ENCODE results near the gene PARP4. TPM values are rescaled to one million over a fixed set of nuclear protein-coding genes. Genes with fewer than 3 reads are reported as not detected.
"Not testable (repeated sequence)": the region's sequence is repeated elsewhere in the genome, so short reads cannot be mapped to it uniquely, and the experiment has no call there.

The PARP4 gene
- total and polyA plus RNA-seq, 5 donors = 11.2 to 30.2 (median 25.0) TPM

GRCh38 chr13:24529478-24529877 lies 16.9 kb upstream of the PARP4 start:
- Histone ChIP-seq H3K4me3 (ENCODE audit: low read length) (no peak overlapping the region), H3K27me3 (ENCODE audit: control insufficient read depth, insufficient read depth) (no peaks in the 10 kb centered on the region), H3K27ac (ENCODE audit: low read length) (no peak overlapping the region), H3K4me1 (ENCODE audit: control insufficient read depth, insufficient read depth, low read length) (no peaks in the 10 kb centered on the region), H3K9me3 (ENCODE audit: control insufficient read depth, low read length) (no peaks in the 10 kb centered on the region)
- WGBS = 78% methylated on average over 1 of the region's 1 CpG
- ATAC-seq = no peak
- DNase-seq = no peak
- intact Hi-C loops (cut with DNase I) = no loop called here

GRCh38 chr13:24528816-24529398 lies 16.3 kb upstream of the PARP4 start:
- intact Hi-C loops (cut with DNase I) = no loop called here
- no peaks in the 10 kb centered on the region for H3K4me1 ChIP-seq (ENCODE audit: control insufficient read depth, insufficient read depth, low read length)
- no peak for ATAC-seq
- WGBS = 74% methylated on average over 4 of the region's 4 CpGs
- no peak overlapping the region for H3K4me3 ChIP-seq (ENCODE audit: low read length)
- DNase-seq = no peak
- H3K27ac ChIP-seq (ENCODE audit: low read length) = no peak overlapping the region
- no peaks in the 10 kb centered on the region for H3K9me3 ChIP-seq (ENCODE audit: control insufficient read depth, low read length)
- H3K27me3 ChIP-seq (ENCODE audit: control insufficient read depth, insufficient read depth) = no peaks in the 10 kb centered on the region

GRCh38 chr13:24527266-24527775 lies 14.7 kb upstream of the PARP4 start:
- ATAC-seq = no peak
- Histone ChIP-seq H3K27ac (ENCODE audit: low read length) (no peak overlapping the region), H3K4me1 (ENCODE audit: control insufficient read depth, insufficient read depth, low read length) (no peaks in the 10 kb centered on the region), H3K27me3 (ENCODE audit: control insufficient read depth, insufficient read depth) (no peaks in the 10 kb centered on the region), H3K9me3 (ENCODE audit: control insufficient read depth, low read length) (no peaks in the 10 kb centered on the region), H3K4me3 (ENCODE audit: low read length) (no peak overlapping the region)
- WGBS = 82% methylated on average over 6 of the region's 6 CpGs
- intact Hi-C loops (cut with DNase I) = no loop called here
- DNase-seq = no peak

GRCh38 chr13:24520733-24521132 lies 8.2 kb upstream of the PARP4 start:
- ATAC-seq (no peak), DNase-seq (no peak)
- 85% methylated on average over 1 of the region's 1 CpG for WGBS
- no peak overlapping the region for H3K4me3 ChIP-seq (ENCODE audit: low read length)
- no peaks in the 10 kb centered on the region for H3K9me3 ChIP-seq (ENCODE audit: control insufficient read depth, low read length)
- H3K27me3 ChIP-seq (ENCODE audit: control insufficient read depth, insufficient read depth) = no peaks in the 10 kb centered on the region
- intact Hi-C loops (cut with DNase I) = no loop called here
- no peaks in the 10 kb centered on the region for H3K4me1 ChIP-seq (ENCODE audit: control insufficient read depth, insufficient read depth, low read length)
- no peak overlapping the region for H3K27ac ChIP-seq (ENCODE audit: low read length)

- 81% methylated on average over 6 of the region's 6 CpGs for WGBS
- ATAC-seq (no peak), DNase-seq (no peak)
- no peak overlapping the region for H3K4me3 ChIP-seq (ENCODE audit: low read length)
- H3K9me3 ChIP-seq (ENCODE audit: control insufficient read depth, low read length) = no peaks in the 10 kb centered on the region
- no peaks in the 10 kb centered on the region for H3K4me1 ChIP-seq (ENCODE audit: control insufficient read depth, insufficient read depth, low read length)
- intact Hi-C loops (cut with DNase I) = no loop called here
- no peaks in the 10 kb centered on the region for H3K27me3 ChIP-seq (ENCODE audit: control insufficient read depth, insufficient read depth)
- no peak overlapping the region for H3K27ac ChIP-seq (ENCODE audit: low read length)
These were observed 4.3 kb upstream of the PARP4 start for GRCh38 chr13:24516919-24517318.

- intact Hi-C loops (cut with DNase I) = no loop called here
- Histone ChIP-seq H3K4me1 (ENCODE audit: control insufficient read depth, insufficient read depth, low read length) (peaks cover 3% of the 10 kb centered on the region), H3K9me3 (ENCODE audit: control insufficient read depth, low read length) (no peaks in the 10 kb centered on the region), H3K27me3 (ENCODE audit: control insufficient read depth, insufficient read depth) (no peaks in the 10 kb centered on the region), H3K4me3 (ENCODE audit: low read length) (peak overlapping the region; percentile 64), H3K27ac (ENCODE audit: low read length) (peak overlapping the region; percentile 55)
- 0% methylated on average over 10 of the region's 10 CpGs for WGBS
- DNase-seq (no peak), ATAC-seq (no peak)
These were observed 283 bp upstream of the PARP4 start for GRCh38 chr13:24512908-24513213.

- intact Hi-C loops (cut with DNase I) = no loop called here
- no peaks in the 10 kb centered on the region for H3K27me3 ChIP-seq (ENCODE audit: control insufficient read depth, insufficient read depth)
- WGBS = 9% methylated on average over 6 of the region's 6 CpGs
- H3K27ac ChIP-seq (ENCODE audit: low read length) = peak overlapping the region; percentile 55
- H3K4me3 ChIP-seq (ENCODE audit: low read length) = peak overlapping the region; percentile 64
- H3K4me1 ChIP-seq (ENCODE audit: control insufficient read depth, insufficient read depth, low read length) = peaks cover 3% of the 10 kb centered on the region
- ATAC-seq (peak in 1 of 2 donors; percentile 20), DNase-seq (no peak)
- H3K9me3 ChIP-seq (ENCODE audit: control insufficient read depth, low read length) = no peaks in the 10 kb centered on the region
These were observed 772 bp downstream of the PARP4 start for GRCh38 chr13:24511816-24512196.

GRCh38 chr13:24511019-24511815 lies 1.4 kb downstream of the PARP4 start:
- intact Hi-C loops (cut with DNase I) = no loop called here
- no peaks in the 10 kb centered on the region for H3K27me3 ChIP-seq (ENCODE audit: control insufficient read depth, insufficient read depth)
- peak overlapping the region; percentile 64 for H3K4me3 ChIP-seq (ENCODE audit: low read length)
- H3K4me1 ChIP-seq (ENCODE audit: control insufficient read depth, insufficient read depth, low read length) = peaks cover 3% of the 10 kb centered on the region
- ATAC-seq (peak; percentile 15 to 45), DNase-seq (no peak)
- WGBS = 67% methylated on average over 22 of the region's 22 CpGs
- H3K9me3 ChIP-seq (ENCODE audit: control insufficient read depth, low read length) = no peaks in the 10 kb centered on the region
- H3K27ac ChIP-seq (ENCODE audit: low read length) = peak overlapping the region; percentile 50

GRCh38 chr13:24506698-24507335 lies 5.8 kb downstream of the PARP4 start:
- intact Hi-C loops (cut with DNase I) = no loop called here
- H3K4me1 ChIP-seq (ENCODE audit: control insufficient read depth, insufficient read depth, low read length) = peaks cover 3% of the 10 kb centered on the region

GRCh38 chr13:24506283-24506682 lies 6.3 kb downstream of the PARP4 start:
- H3K4me3 ChIP-seq (ENCODE audit: low read length); H3K4me1 ChIP-seq (ENCODE audit: control insufficient read depth, insufficient read depth, low read length); ATAC-seq; DNase-seq; intact Hi-C loops (cut with DNase I); H3K27ac ChIP-seq (ENCODE audit: low read length); H3K27me3 ChIP-seq (ENCODE audit: control insufficient read depth, insufficient read depth); H3K9me3 ChIP-seq (ENCODE audit: control insufficient read depth, low read length): not testable (repeated sequence)
- 97% methylated on average over 6 of the region's 6 CpGs for WGBS

More at GRCh38 chr13:24506698-24507335, 5.8 kb downstream of the PARP4 start:
- no peaks in the 10 kb centered on the region for H3K27me3 ChIP-seq (ENCODE audit: control insufficient read depth, insufficient read depth)
- 97% methylated on average over 50 of the region's 50 CpGs for WGBS
- peak in 2 of 3 donors; percentile 49 to 50 for DNase-seq
- no peak for ATAC-seq
- H3K4me3 ChIP-seq (ENCODE audit: low read length) = no peak overlapping the region
- H3K9me3 ChIP-seq (ENCODE audit: control insufficient read depth, low read length) = no peaks in the 10 kb centered on the region
- H3K27ac ChIP-seq (ENCODE audit: low read length) = no peak overlapping the region

GRCh38 chr13:24505756-24506155 lies 6.8 kb downstream of the PARP4 start:
- 98% methylated on average over 20 of the region's 20 CpGs for WGBS
- ATAC-seq = no peak
- Histone ChIP-seq H3K27me3 (ENCODE audit: control insufficient read depth, insufficient read depth) (no peaks in the 10 kb centered on the region), H3K4me3 (ENCODE audit: low read length) (no peak overlapping the region), H3K4me1 (ENCODE audit: control insufficient read depth, insufficient read depth, low read length) (peaks cover under 1% of the 10 kb centered on the region), H3K9me3 (ENCODE audit: control insufficient read depth, low read length) (no peaks in the 10 kb centered on the region), H3K27ac (ENCODE audit: low read length) (no peak overlapping the region)
- DNase-seq = peak in 1 of 3 donors; percentile 51
- intact Hi-C loops (cut with DNase I) = no loop called here

Data from right cardiac atrium (tissue), 5 donors.